Stimulated activated CD4-positive, alpha-beta T cell treated with anti-CD3 and anti-CD28 coated beads, TNF-alpha, amount 100 ng/mL, for 48 hours (primary cell): ENCODE data around the gene PDHA2.
"Not testable (repeated sequence)": the region's sequence is repeated elsewhere in the genome, so short reads cannot be mapped to it uniquely, and the experiment has no call there.

Experiments
- DNase-seq, 3 donors: peaks; one replicate each; pipeline ENCODE4 v3.0.0-alpha.2; 2020; ENCODE audit warnings: low read depth in 3 of 3

Gene PDHA2

DNA sequence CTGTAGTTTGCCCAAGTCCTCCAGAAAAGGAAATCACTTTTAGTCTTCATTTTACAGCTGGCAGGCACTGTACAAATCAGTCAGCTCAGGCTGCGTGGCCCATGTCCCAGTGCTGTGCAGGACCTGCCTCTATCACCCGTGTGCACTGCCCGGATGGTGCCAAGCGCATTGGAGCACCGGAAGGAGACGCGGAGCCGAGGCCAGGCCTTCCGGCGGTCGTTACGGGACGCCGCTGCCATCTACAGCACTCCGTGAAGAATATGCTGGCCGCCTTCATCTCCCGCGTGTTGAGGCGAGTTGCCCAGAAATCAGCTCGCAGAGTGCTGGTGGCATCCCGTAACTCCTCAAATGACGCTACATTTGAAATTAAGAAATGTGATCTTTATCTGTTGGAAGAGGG is at the start of gene PDHA2:
PDHA2 (plus strand) TSS at position 203 of the 400 bp plus-strand sequence; CDS start at position 261, 58 bp downstream.
- DNase-seq = no peak

DNA sequence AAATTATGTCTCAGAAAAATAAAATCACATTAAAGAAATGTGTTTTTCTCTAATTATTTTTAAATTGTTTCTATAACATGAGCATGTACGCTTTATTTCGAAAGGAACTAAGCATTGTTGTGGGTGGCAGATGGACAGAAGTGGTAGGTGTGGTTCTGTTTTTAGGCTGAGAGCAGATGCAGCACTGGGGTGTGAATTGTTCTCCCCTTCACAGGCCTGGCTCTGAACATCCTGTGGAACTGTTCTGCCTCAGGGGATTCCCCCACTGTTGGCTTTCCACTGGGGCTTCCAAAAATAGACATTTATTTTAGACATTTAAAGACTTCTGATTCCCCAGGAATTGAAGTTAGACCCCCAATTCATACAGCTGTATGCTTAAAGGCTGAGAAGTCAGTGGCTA is 41.9 kb upstream of the PDHA2 start:
- DNase-seq = no peak

DNA sequence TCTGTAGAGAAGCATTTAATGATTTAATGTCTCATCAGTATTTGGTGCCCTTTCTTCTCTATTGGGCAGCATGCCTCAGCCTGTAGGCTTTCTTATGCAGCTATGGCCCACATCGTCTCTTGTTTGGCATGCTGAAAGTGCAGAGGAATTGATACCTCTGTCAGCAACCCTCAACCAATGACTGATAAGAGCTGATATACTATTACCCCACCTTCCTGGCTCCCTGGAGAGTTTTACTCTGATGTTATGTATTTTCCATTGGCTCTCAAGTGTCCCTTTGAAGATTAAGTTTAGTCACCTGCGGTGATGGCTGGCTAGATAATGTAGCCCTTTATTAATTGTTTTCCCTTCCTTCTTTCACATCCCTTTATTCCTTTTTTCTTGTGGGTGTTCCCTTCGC is 41.2 kb upstream of the PDHA2 start:
- DNase-seq = no peak

DNA sequence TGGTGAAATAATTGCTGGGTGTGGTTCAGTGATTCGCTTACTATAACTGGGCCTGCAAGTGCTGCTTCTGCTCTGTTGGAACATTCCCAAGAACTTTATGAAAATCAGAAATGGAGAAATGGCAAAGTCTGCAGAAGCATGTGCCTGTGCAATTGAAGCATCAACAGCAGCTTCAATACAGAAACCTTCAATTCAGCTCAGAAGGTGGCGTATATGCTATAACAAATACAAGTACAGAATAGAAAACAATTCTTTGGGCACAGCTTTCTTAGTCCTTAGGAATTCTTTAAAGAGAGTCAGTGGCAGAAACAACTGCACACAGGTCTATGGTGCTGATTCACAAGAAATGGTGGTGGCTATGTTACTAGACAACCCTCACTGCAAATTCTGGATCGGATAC is 18.0 kb upstream of the PDHA2 start:
- no peak for DNase-seq

DNA sequence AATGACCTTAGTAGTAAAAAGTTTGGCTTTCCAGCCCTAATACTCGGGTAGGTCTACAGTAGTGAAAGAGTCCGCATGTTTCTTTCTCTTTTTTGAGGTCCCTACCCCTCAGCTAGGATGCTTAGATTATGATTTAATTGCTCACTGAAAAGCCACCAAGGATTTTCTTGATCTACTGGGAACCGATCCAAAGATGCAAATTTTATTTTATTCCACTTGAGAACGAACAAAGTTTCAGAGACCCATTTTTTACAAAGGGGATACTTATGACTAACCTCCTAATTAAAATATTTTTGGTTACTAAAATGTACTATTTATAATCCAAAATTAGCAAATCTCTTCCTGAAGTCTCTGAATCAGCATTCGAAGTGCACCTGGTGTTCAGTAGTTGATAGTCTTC is 14.3 kb upstream of the PDHA2 start:
- DNase-seq = no peak

DNA sequence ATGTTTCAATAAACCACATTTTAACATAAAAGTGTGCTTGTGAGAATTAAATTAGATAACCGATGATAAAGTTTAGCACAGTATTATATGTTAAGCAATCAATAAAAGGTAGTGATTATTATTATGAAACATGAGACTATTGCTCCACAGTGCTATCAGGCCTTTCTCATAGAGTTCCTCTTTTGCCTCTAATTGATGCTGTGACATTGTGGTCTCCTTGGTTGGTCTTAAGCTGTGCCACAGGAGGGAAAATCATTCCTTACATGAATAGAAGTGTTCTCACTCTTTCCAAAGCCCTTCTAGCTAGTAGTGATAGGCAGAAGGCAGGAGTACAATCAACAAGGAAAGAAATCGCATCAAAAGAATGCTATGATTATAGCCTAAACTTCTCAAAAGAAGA is 9.2 kb upstream of the PDHA2 start:
- no peak for DNase-seq

DNA sequence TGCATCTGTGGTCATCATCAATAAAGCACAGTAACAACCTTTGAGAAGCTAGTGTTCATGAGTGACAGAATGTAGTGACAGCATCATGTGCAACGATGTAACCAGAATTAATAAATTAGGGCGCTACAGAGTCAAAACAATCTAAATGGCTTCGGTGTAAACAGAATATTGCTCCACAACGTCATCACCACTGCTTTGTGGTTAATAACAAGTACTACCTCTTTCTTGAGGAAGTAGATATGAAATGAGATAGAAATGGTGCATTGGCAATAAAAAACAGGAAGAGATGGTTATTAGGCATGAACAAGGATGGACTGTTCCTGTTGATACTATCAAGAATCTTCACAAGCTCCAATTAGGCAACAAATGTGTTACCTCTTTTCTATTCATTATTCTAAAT is 8.7 kb upstream of the PDHA2 start:
- no peak for DNase-seq

DNA sequence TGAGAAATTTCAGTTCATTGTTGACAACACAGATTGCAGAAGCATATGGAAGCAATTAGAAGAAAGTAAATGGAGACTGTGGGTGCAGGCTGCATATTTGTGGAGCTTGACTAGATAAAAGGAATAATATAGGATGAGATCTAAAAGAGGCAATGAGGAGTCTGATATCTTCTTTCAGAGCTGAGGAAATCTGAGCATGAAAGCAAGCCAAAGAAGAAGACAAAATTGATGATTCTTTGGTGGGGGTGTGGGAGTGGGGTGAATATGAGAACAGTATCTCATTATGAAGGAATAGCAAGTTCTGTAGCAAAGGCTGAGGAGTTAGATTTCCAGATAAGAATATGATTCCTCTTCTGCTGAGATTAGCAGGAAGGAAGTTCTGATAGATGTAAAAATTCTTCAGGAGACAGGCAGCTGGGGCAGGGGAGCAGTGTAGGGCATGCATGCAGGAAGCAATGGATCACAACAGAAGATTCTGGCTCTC is 6.1 kb upstream of the PDHA2 start:
- DNase-seq = no peak

DNA sequence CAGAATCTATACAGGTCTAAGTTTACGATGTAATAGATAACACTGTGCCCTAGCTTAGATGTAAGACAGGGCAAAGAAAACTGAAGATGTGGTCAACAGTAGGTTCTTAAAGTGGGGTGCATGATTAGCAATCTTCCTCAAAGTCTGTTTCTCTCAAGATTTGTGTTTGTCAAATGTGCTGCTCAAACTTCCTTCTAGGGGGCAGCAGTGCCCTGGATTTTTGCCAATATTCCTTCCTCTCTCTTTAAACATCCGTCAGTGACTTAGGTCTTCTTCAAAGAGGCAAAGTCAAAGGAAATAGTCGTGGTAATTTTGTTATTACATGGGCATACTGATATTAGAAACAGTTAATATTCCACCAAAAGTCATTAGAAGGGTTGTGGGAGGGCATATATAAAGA is 4.2 kb upstream of the PDHA2 start:
- DNase-seq = no peak

DNA sequence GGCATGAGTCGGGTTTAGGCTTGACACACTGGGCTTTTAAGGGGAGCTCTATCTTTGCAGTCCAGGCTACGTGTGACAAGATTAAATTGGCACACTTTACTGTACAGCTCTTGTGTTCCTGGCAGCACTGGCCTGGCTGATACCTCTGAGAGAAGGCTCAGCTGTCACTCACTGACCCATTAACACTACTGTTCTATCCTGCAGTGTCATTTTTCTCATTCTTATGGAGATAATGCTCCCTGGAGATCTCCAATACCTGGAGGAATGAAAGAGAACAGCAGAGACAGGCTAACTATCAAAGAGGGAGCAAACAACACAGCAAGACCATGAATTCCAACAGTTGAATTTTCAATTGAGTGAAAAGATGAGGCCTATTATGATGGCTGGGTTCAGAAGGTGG is 1.7 kb upstream of the PDHA2 start:
- DNase-seq = no peak

DNA sequence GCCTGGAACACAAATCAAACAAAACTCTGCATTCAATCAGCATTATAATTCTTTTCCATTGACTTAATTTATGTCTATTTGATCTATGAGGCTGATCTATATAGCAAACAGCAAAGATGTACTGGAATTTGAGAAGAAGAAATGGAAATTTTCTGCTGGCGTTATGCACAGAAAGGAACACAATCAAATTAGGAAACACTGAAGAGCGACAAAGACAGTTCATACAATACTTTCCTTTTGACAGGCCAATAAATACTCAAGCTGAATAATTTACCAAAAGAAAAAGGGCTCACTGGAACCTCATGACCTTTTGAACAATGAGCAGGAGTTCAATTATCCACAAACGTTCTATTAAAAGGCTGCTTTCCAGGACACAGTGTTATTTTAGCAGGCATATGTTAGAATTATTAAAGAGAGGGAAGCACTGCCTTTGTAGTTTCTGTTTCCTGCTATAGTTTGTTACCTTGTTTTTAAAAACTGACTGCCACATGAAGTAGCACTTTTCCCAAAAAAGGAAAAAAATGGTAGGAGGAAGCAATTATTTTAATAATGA is 8.1 kb downstream of the PDHA2 start:
- no peak for DNase-seq

DNA sequence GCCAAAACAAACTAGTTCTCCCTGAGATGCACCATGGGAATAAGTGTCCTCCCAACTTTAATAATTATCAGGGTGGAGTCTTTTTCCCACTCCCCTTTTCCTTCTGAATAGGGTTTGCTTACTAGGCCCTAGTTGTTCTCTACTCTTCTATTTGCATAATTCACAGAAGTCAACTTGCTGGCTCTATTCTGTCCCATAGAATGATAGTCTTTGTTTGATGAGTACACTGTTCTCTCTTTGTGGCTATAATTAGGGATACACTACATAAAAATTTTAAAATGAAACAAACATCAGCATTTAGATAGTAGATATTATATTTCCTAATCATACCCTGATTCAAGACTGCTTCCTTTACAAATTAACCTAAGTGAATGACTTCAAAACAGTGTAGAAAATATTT is 10.3 kb downstream of the PDHA2 start:
- DNase-seq = no peak

DNA sequence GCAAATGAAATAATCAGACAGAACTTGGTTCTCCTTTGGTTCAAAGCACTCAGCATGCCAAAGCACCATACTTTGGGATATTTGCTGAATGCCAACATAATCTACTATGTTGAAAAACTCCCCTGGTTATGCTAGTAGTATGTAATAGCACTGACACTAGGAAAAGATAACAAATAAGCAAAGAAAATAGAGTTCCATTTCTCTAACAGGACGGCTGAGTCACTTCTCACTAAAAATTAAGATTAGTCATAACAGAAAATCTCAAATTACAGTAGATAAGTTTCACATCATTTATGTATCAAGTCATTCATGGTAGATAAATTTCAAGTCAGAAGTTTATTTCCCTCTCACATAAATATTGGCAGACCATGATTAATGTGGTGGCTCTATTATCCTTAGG is 17.9 kb downstream of the PDHA2 start:
- no peak for DNase-seq

DNA sequence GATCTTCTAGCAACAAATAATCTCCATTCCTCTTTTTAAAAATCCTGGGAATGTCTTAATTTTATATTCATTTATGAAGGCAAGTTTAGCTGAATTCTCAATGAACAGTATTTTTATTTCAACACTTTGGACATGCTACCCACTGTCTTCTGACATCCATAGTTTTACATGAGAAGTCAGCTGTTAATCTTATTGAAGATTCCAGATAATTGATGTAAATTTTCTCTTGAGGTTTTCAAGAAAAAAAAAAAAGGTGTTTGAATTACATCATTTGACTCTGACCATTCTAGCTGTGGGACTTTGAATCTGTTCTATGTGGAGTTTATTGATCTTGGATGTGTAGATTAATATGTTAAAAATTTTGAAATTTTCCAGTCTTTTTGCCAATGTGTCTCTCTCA is 28.0 kb downstream of the PDHA2 start:
- DNase-seq = no peak

DNA sequence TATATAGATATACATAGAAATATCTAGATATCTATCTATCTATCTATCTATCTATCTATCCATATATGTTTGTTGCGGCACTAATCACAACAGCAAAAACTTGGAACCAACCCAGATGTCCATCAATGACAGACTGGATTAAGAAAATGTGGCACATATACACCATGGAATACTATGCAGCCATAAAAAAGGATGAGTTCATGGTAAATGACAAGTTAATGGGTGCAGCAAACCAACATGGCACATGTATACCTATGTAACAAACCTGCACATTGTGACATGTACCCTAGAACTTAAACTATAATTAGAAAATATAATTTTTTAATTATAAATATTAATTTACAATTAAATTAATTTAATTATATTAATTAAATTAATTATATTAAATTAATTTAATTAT is 29.5 kb downstream of the PDHA2 start:
- not testable (repeated sequence) for DNase-seq

DNA sequence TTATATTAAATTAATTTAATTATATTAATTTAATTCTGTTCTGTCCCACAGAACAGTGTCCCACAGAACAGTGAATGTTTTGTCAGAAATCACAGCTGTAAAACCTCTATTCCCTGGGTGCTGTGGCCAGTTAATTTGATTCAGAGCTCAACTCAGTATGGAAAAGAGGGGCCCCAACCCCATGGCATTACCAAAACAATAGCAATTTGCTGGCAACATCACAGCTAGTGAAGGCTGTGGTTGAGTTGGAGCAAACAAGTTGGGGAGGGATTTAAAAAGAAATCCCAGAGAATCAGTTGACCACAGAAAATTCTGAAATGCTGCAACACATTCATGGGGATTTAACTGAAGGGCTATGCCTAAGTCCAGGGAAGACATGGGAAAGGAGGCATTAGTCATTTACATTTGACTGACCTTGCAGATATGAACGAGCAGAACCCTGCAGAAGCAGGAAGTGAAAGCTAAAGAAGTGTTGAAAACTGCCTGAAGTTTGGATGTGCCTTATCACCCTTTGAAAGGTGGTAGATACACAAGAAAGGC is 30.1 kb downstream of the PDHA2 start:
- no peak for DNase-seq

DNA sequence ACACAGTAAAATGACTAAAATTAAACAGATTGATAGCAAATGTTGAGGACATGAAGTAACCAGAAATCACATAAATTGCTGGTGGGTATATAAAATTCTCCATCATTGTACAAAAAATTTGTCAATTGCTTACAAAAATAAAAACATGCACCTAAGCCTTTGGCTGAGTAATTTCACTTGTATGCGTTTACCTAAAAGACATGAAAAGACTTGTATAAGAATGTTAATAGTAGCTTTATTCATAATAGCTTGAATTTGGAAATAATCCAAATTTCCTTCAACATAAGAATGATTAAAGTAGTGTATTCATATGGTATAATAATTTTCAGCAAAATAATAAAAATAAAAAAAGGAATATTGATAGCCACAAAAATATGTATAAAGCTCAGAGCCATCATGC is 37.7 kb downstream of the PDHA2 start:
- DNase-seq = no peak

DNA sequence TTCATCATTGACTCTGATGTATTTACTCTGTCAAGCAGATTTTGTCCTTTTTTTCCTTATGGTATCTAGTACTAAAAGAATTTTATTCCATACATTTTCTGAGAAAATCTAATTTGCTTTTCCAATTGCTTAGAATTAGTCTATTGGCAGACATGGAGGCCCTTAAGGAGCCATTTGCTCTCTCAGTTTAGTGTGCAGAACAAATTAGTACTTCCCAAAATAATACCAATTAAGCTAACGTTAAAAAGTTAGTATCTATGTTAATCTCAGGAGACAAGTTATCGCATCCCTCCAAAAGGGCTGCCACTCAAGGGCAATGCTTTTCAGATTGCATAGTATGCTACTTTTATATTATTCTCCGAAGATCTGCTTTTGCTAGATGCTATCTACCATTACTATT is 47.7 kb downstream of the PDHA2 start:
- no peak for DNase-seq

DNA sequence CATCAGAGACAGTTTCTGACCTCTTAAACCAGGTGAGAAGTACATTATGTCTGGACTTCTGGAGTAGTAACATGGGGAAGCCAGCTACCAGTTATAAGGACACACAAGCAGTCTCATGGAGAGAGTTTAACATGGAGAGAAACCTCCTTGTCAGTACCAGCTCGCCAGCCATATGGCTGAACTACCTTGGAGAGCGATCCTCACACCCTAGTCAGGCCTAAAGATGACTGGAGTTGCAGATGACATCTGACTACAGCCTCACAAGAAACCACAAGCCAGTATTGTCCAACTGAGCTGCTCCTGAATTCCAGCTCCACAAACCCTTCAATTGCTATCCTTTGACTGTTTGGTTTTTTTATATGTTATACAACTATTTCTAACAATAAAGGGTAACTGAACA is 49.8 kb downstream of the PDHA2 start:
- DNase-seq = no peak
